Superior temporal gyrus (tissue), 1 donor: ENCODE measurements around the gene MPDU1.
A peak's percentile ranks its signal among the peaks of the same experiment; 100 is the strongest.

Source experiments
- DNase-seq: peaks from one replicate; pipeline ENCODE4 v3.0.0-alpha.2; 2016; ENCODE audit errors: extremely low spot score

The MPDU1 gene

GRCh38 chr17:7583253-7584109 is at the start of gene MPDU1:
Gene MPDU1 (plus strand): TSS chr17:7583852. CDS start chr17:7583863, 11 bp downstream.
- peak; percentile 99 for DNase-seq

- no peak for DNase-seq
These were observed 45.6 kb upstream of the MPDU1 start for GRCh38 chr17:7538050-7538449.

GRCh38 chr17:7538891-7539545 is 44.6 kb upstream of the MPDU1 start:
- DNase-seq = no peak

- DNase-seq = no peak
These were observed 42.5 kb upstream of the MPDU1 start for GRCh38 chr17:7541074-7541621.

GRCh38 chr17:7544911-7545310 is 38.7 kb upstream of the MPDU1 start:
- DNase-seq = no peak

- DNase-seq = peak; percentile 26
These were observed 34.9 kb upstream of the MPDU1 start, which contains the start of gene TNFSF12 for GRCh38 chr17:7548585-7549400. Gene TNFSF12 (plus strand): TSS chr17:7549058. CDS start chr17:7549154, 96 bp downstream.

- no peak for DNase-seq
These were observed 34.1 kb upstream of the MPDU1 start for GRCh38 chr17:7549401-7550055.

- DNase-seq = no peak
These were observed 33.3 kb upstream of the MPDU1 start for GRCh38 chr17:7550344-7550743.

- DNase-seq = no peak
These were observed 32.3 kb upstream of the MPDU1 start for GRCh38 chr17:7551396-7551795.

- no peak for DNase-seq
These were observed 31.0 kb upstream of the MPDU1 start for GRCh38 chr17:7552621-7553051.

- no peak for DNase-seq
These were observed 30.3 kb upstream of the MPDU1 start for GRCh38 chr17:7553356-7553755.

- no peak for DNase-seq
These were observed 28.2 kb upstream of the MPDU1 start for GRCh38 chr17:7555320-7555948.

GRCh38 chr17:7556627-7557026 is 27.0 kb upstream of the MPDU1 start:
- DNase-seq = no peak

GRCh38 chr17:7557147-7557764 is 26.4 kb upstream of the MPDU1 start:
- no peak for DNase-seq

- peak; percentile 69 for DNase-seq
These were observed 25.7 kb upstream of the MPDU1 start for GRCh38 chr17:7557775-7558543.

- no peak for DNase-seq
These were observed 24.9 kb upstream of the MPDU1 start, which contains the start of gene TNFSF13 for GRCh38 chr17:7558544-7559319. Gene TNFSF13 (plus strand): TSS chr17:7558750. CDS start chr17:7559040, 290 bp downstream.

- no peak for DNase-seq
These were observed 24.1 kb upstream of the MPDU1 start for GRCh38 chr17:7559320-7560171.
